ENCODE measurements around the gene TMEM95.
"Not testable (repeated sequence)": the region's sequence is repeated elsewhere in the genome, so short reads cannot be mapped to it uniquely, and the experiment has no call there.

The TMEM95 gene

DNA sequence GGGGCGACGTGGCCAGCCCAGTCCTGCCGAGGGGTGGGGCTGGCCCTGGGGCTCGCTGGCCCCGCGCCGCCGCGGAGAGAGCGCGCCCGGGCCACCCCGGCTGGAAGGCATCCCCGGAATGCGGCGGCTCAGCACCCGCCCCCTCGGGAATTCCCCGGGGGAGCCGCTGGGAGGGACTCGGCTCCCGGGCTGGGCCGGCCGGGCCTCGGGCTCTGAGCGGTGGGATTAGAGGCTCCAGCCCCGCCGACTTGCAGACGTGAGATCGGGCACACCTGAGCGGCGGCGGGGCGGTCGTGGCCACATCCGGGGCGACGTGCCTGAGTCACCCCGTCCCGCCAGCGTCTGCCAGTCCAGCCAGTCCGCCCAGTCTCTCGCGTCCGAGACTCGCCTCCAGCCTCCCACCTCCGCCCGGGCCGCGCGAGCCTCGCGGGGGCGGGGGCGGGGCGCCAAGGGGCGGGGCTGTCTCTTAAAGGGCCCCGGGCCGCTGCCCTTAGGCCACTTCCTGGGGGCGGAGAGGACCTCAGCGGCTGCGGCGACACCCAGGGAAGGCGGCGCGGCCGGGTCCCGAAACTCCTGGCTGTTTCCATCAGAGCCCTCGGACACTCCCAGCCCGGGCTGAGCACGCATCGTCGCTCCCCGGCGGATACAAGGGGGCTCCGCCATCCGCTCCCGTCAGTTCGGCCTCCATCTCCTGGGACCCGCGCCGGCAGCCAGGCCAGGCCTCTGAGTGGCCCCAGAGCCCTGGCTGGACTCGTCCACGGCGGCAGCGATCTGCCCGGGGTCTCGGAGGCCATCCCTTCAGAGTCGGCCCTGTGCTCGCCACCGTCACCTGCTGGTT is 3.1 kb upstream of the TMEM95 start, which contains the start of gene KCTD11:
TSS of gene KCTD11 (plus strand) at position 498 of the 838 bp plus-strand sequence.
- TF ChIP-seq POLR2A (IDR thresholded peaks at IDR 0.05; ENCODE audit: low read depth, low read length) (no peak), TAF1 (IDR thresholded peaks at IDR 0.05; ENCODE audit: borderline replicate concordance, low read depth, low read length) (no peak), POLR2AphosphoS5 (IDR thresholded peaks at IDR 0.05; ENCODE audit: low read depth, low read length) (no peak)
- FAIRE-seq = peak; percentile 94
- peak; percentile 96 for DNase-seq (ENCODE audit: insufficient read length)

DNA sequence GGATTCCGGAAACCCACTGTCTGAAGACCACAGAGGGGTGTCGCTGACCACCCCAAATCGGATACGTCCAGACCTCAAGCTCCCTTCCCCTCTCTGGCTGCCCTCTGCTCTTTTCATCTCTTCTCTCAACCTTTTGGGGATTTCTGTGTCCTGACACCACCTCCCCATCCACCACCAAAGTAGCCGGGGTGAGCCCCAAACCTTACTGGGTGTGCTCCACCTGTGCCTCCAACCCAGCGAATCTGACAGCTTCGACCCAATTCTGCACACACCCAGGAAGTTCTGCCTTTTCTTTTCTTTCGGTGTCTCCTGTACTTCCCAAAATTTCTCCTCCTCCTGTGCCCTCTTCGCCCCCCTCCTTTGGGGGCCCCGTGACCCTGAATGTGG is 2.5 kb upstream of the TMEM95 start:
- FAIRE-seq (peak; percentile 73), DNase-seq (ENCODE audit: insufficient read length) (no peak)
- TF ChIP-seq POLR2A (IDR thresholded peaks at IDR 0.05; ENCODE audit: low read depth, low read length) (no peak), TAF1 (IDR thresholded peaks at IDR 0.05; ENCODE audit: borderline replicate concordance, low read depth, low read length) (no peak), POLR2AphosphoS5 (IDR thresholded peaks at IDR 0.05; ENCODE audit: low read depth, low read length) (no peak)

DNA sequence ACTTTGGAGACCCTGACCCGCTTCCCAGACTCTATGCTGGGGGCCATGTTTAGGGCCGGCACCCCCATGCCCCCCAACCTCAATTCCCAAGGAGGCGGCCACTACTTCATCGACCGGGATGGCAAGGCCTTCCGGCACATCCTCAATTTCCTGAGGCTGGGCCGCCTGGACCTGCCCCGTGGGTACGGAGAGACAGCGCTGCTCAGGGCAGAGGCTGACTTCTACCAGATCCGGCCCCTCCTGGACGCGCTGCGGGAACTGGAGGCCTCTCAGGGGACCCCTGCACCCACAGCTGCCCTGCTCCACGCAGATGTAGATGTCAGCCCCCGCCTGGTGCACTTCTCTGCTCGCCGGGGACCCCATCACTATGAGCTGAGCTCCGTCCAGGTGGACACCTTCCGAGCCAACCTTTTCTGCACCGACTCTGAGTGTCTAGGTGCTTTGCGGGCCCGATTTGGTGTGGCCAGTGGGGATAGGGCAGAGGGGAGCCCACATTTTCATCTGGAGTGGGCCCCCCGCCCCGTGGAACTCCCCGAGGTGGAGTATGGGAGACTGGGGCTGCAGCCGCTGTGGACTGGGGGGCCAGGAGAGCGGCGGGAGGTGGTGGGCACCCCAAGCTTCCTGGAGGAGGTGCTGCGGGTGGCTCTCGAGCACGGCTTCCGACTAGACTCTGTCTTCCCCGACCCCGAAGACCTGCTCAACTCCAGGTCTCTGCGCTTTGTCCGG is 1.9 kb upstream of the TMEM95 start:
- no peak for FAIRE-seq
- no peak for DNase-seq (ENCODE audit: insufficient read length)
- TF ChIP-seq TAF1 (IDR thresholded peaks at IDR 0.05; ENCODE audit: borderline replicate concordance, low read depth, low read length) (no peak), POLR2AphosphoS5 (IDR thresholded peaks at IDR 0.05; ENCODE audit: low read depth, low read length) (no peak), POLR2A (IDR thresholded peaks at IDR 0.05; ENCODE audit: low read depth, low read length) (no peak)

DNA sequence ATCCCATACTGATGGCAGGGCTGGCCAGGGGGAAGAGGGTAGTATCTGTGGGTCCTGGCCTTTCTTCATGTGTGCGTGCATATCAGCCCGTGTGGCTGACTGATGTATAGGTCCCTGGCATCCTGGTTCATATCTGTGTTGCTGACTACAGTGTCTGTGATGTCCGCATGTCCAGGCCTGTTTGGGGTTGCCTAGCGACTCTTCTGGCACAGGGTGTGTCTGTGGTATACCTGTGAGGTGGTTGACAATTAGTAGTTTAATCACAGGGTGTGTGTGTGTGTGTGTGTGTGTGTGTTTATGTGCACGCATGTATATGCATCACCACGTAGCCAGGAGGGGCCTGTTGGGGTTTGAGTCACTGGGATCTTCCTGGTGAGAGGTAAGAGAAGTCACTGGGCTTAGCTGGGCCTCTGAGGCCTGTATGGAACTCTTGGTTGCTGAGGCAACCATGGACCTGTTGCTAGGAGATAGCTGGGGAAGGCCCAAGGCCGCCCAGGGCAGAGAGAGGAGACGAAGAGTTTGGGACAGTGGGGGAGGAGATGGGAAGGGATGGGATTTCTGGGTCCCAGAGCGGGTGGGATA is 603 bp upstream of the TMEM95 start:
- FAIRE-seq (peak; percentile 67), DNase-seq (ENCODE audit: insufficient read length) (no peak)

DNA sequence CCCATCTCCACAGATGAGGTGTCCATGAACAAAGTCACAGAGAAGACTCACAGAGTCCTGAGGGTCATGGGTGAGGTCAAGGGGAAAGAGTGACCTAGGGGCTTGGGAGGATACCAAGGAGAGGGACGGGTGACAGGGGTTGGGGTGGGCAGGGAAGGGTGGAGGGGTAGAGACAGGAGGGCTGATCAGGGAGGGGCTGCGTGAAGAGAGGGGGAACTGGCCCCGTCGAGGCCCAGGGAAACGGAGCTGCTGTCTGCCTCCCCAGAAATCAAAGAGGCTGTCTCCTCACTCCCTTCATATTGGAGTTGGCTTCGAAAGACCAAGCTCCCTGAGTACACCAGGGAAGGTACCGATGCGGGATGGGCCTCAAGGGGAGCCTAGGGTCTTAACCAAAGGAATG is 617 bp downstream of the TMEM95 start:
- TF ChIP-seq POLR2AphosphoS5 (IDR thresholded peaks at IDR 0.05; ENCODE audit: low read depth, low read length) (no peak), TAF1 (IDR thresholded peaks at IDR 0.05; ENCODE audit: borderline replicate concordance, low read depth, low read length) (no peak), POLR2A (IDR thresholded peaks at IDR 0.05; ENCODE audit: low read depth, low read length) (no peak)
- no peak for FAIRE-seq
- no peak for DNase-seq (ENCODE audit: insufficient read length)

More for the DNA sequence above, 603 bp upstream of the TMEM95 start:
- TF ChIP-seq TAF1 (IDR thresholded peaks at IDR 0.05; ENCODE audit: borderline replicate concordance, low read depth, low read length) = no peak
- TF ChIP-seq POLR2A (IDR thresholded peaks at IDR 0.05; ENCODE audit: low read depth, low read length) = no peak
- TF ChIP-seq POLR2AphosphoS5 (IDR thresholded peaks at IDR 0.05; ENCODE audit: low read depth, low read length) = no peak

DNA sequence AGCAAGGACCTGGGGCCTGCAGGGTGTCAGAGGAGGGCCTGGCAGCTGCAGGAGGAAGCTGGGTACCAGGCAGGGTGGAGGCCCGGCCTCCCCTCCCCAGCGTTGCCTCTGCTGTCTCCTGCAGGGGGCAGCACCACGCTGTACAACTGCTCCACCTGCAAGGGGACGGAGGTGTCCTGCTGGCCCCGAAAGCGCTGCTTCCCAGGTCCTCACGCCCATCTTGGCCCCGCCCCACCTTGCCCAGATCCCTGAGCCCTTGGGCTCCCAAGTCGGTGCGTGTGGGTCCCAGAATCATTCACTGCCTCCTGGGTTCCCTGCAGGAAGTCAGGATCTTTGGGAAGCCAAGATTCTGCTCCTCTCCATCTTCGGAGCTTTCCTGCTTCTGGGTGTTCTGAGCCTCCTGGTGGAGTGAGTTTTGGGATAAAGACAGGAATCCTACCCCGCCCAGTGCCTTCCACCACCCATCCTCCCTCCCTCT is 1.2 kb downstream of the TMEM95 start:
- TF ChIP-seq POLR2A (IDR thresholded peaks at IDR 0.05; ENCODE audit: low read depth, low read length) (no peak), TAF1 (IDR thresholded peaks at IDR 0.05; ENCODE audit: borderline replicate concordance, low read depth, low read length) (no peak), POLR2AphosphoS5 (IDR thresholded peaks at IDR 0.05; ENCODE audit: low read depth, low read length) (no peak)
- DNase-seq (ENCODE audit: insufficient read length) (peak; percentile 85), FAIRE-seq (peak; percentile 100)

DNA sequence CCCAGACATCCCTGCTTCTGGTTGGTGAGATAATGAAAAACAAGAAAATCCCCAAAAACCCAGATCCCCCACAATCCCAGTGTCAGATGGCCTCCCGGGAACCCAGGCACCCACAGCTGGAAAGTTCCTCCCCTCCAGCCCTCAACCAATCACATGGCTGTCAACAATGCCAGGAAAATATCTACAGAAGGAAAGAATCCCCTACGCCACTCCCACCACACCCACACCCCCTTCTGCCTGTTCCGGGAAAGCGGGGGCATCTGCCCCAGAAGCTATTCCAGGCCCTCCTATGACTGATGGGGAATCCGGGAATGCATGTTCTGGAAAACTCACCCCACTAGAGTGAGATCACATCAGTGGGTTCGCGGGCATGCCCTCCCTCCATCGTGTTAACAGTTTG is 1.8 kb downstream of the TMEM95 start:
- TF ChIP-seq POLR2A (IDR thresholded peaks at IDR 0.05; ENCODE audit: low read depth, low read length) (no peak), TAF1 (IDR thresholded peaks at IDR 0.05; ENCODE audit: borderline replicate concordance, low read depth, low read length) (no peak), POLR2AphosphoS5 (IDR thresholded peaks at IDR 0.05; ENCODE audit: low read depth, low read length) (no peak)
- DNase-seq (ENCODE audit: insufficient read length) (no peak), FAIRE-seq (no peak)

DNA sequence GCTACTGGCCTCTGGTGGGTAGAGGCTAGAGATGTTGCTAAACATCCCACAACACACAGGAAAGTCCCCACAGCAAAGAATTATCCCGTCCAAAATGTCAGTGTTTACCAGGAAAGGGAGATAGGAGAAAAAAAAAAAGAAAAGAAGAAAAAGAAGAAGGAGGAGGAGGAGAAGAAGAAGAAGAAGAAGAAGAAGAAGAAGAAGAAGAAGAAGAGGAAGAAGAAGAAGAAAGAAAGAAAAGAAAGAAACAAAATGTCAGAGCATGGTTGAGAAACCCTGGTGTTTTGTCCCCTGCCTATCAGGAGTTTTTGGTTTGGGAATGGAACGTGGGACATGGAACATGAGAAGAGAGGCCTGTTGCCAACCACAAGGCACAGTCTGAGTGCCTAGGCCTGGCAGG is 2.4 kb downstream of the TMEM95 start:
- FAIRE-seq = no peak
- no peak for TF ChIP-seq TAF1 (IDR thresholded peaks at IDR 0.05; ENCODE audit: borderline replicate concordance, low read depth, low read length)
- TF ChIP-seq POLR2A (IDR thresholded peaks at IDR 0.05; ENCODE audit: low read depth, low read length) = no peak
- no peak for TF ChIP-seq POLR2AphosphoS5 (IDR thresholded peaks at IDR 0.05; ENCODE audit: low read depth, low read length)
- DNase-seq (ENCODE audit: insufficient read length) = no peak

DNA sequence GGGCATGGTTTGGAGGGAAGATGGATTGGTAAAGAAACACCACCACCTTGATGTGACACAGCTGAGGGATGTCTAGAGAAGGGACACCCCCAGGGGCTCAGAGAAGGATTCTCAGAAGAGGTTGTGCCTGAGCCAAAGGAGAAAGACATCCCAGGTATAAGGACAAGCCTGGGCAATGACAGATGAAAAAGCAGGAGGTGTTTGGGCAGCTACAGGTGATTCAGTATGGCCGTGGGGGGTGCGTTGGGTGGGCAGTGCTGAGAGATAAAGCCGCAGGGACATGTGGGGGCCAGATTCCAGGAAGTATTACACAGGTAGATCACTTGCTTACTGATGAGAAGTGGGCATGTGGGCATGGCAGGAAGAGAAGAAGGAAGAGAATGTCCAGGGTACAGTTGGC is 7.0 kb downstream of the TMEM95 start:
- FAIRE-seq = no peak

DNA sequence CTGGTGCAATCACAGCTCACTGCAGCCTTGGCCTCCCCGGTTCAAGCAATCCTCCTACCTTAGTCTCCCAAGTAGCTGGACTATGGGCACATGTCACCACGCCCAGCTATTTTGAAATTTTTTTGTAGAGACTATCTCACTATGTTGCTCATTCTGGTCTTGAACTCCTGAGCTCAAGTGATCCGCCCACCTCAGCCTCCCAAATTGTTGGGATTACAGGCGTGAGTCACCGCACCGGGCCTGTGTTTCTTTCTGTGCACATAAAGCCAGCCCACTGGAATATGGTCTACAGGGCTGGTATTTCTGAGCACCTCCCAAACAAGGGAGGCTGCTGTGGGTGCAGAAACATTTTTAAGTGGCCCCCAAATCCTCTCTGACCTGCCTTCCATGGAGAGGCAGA is 8.4 kb downstream of the TMEM95 start:
- FAIRE-seq (no peak), DNase-seq (ENCODE audit: insufficient read length) (no peak)
- TF ChIP-seq POLR2A (IDR thresholded peaks at IDR 0.05; ENCODE audit: low read depth, low read length) = no peak
- no peak for TF ChIP-seq POLR2AphosphoS5 (IDR thresholded peaks at IDR 0.05; ENCODE audit: low read depth, low read length)
- TF ChIP-seq TAF1 (IDR thresholded peaks at IDR 0.05; ENCODE audit: borderline replicate concordance, low read depth, low read length) = no peak

More for the DNA sequence above, 7.0 kb downstream of the TMEM95 start:
- DNase-seq (ENCODE audit: insufficient read length) = no peak
- TF ChIP-seq TAF1 (IDR thresholded peaks at IDR 0.05; ENCODE audit: borderline replicate concordance, low read depth, low read length) (no peak), POLR2AphosphoS5 (IDR thresholded peaks at IDR 0.05; ENCODE audit: low read depth, low read length) (no peak), POLR2A (IDR thresholded peaks at IDR 0.05; ENCODE audit: low read depth, low read length) (no peak)

DNA sequence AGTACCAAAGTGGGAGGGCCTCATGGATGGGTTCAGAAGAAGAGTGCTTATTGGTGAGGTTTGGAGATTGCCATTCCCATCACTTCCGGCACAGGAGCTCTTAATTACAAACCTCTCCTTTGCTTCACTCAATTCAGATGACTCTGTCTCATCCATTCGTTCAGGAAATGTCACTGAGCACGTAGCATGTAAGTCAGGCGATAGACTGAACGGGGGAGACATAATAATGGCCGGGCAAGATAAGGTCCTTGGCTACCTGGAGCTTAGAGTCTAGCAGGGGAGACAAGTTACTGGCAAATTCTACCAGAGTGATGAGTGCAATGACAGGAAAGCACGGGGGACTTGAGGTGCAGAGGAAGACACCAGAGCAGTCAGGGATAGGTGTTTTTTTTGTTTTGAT is 11.0 kb downstream of the TMEM95 start:
- not testable (repeated sequence) for DNase-seq (ENCODE audit: insufficient read length); FAIRE-seq

Measured in GM12892 (cell line).